ENCODE results near the gene AMTN. TPM values are rescaled to one million over a fixed set of nuclear protein-coding genes. Genes with fewer than 3 reads are reported as not detected.

AMTN gene
- total RNA-seq, 1 donor, result not detected

DNA sequence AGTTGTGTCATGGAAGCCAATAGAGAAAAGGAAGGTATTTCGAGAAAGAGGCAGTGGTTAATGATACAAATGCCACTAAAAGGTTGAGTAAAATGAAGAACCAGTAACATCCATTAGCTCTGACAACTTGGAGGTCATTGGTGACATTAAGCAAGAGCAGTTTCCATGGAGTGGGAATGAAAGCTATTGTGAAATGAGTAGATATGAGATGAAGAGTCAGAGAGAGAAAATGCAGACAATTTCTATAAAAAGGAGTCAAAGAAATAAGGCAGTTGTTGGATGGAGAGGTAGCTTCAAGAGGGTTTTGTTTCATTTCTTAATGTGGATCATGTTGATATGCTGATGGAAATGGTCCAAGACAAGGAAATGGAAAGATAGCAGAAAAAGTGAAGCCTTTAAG is 9.6 kb upstream of the AMTN start:
- Histone ChIP-seq H3K4me3 (ENCODE audit: insufficient read depth, low read length) (no peak overlapping the region), H3K79me2 (ENCODE audit: insufficient read depth, low read length) (no peaks in the 10 kb centered on the region), H3K27ac (ENCODE audit: low read depth, low read length) (no peak overlapping the region), H3K27me3 (ENCODE audit: insufficient read depth, low read length) (peaks cover 5% of the 10 kb centered on the region), H3K9me3 (ENCODE audit: low read depth, low read length) (no peaks in the 10 kb centered on the region), H3K4me2 (ENCODE audit: insufficient read depth, low read length) (no peak overlapping the region), H4K20me1 (ENCODE audit: insufficient read depth, low read length) (no peaks in the 10 kb centered on the region), H2AFZ (ENCODE audit: low read length) (no peak overlapping the region), H3K4me1 (ENCODE audit: insufficient read depth, low read length) (no peaks in the 10 kb centered on the region), H3K36me3 (ENCODE audit: insufficient read depth, low read length) (no peaks in the 10 kb centered on the region)
- no peak for DNase-seq (ENCODE audit: insufficient read length, low spot score, missing footprints)
- TF ChIP-seq, protein P1, sequence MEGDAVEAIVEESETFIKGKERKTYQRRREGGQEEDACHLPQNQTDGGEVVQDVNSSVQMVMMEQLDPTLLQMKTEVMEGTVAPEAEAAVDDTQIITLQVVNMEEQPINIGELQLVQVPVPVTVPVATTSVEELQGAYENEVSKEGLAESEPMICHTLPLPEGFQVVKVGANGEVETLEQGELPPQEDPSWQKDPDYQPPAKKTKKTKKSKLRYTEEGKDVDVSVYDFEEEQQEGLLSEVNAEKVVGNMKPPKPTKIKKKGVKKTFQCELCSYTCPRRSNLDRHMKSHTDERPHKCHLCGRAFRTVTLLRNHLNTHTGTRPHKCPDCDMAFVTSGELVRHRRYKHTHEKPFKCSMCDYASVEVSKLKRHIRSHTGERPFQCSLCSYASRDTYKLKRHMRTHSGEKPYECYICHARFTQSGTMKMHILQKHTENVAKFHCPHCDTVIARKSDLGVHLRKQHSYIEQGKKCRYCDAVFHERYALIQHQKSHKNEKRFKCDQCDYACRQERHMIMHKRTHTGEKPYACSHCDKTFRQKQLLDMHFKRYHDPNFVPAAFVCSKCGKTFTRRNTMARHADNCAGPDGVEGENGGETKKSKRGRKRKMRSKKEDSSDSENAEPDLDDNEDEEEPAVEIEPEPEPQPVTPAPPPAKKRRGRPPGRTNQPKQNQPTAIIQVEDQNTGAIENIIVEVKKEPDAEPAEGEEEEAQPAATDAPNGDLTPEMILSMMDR (IDR thresholded peaks at IDR 0.05; ENCODE audit: extremely low read depth, low read depth, low read length), result no peak

DNA sequence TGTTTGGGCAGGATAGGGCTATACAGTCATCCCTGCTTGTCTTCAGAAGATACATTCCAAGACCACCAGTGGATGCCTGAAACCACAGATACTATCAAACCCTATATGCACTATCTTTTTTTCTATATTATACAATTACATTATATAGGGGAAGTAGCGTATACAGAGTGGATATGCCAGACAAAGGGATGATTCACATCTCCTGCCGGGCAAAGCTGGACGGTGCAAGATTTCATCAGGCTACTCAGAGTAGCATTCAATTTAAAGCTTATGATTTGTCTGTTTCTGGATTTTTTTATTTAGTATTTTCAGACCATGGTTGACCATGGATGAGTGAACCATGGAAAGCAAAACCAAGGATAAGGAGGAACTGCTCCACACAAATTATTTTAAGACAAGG is 7.0 kb upstream of the AMTN start:
- Histone ChIP-seq H3K79me2 (ENCODE audit: insufficient read depth, low read length) (no peaks in the 10 kb centered on the region), H3K27me3 (ENCODE audit: insufficient read depth, low read length) (peaks cover 5% of the 10 kb centered on the region), H3K9me3 (ENCODE audit: low read depth, low read length) (no peaks in the 10 kb centered on the region), H3K27ac (ENCODE audit: low read depth, low read length) (no peak overlapping the region), H3K4me3 (ENCODE audit: insufficient read depth, low read length) (no peak overlapping the region), H2AFZ (ENCODE audit: low read length) (no peak overlapping the region), H3K36me3 (ENCODE audit: insufficient read depth, low read length) (no peaks in the 10 kb centered on the region), H3K4me1 (ENCODE audit: insufficient read depth, low read length) (no peaks in the 10 kb centered on the region), H4K20me1 (ENCODE audit: insufficient read depth, low read length) (no peaks in the 10 kb centered on the region), H3K4me2 (ENCODE audit: insufficient read depth, low read length) (no peak overlapping the region)
- TF ChIP-seq, protein P1 (IDR thresholded peaks at IDR 0.05; ENCODE audit: extremely low read depth, low read depth, low read length), result no peak
- no peak for DNase-seq (ENCODE audit: insufficient read length, low spot score, missing footprints)

DNA sequence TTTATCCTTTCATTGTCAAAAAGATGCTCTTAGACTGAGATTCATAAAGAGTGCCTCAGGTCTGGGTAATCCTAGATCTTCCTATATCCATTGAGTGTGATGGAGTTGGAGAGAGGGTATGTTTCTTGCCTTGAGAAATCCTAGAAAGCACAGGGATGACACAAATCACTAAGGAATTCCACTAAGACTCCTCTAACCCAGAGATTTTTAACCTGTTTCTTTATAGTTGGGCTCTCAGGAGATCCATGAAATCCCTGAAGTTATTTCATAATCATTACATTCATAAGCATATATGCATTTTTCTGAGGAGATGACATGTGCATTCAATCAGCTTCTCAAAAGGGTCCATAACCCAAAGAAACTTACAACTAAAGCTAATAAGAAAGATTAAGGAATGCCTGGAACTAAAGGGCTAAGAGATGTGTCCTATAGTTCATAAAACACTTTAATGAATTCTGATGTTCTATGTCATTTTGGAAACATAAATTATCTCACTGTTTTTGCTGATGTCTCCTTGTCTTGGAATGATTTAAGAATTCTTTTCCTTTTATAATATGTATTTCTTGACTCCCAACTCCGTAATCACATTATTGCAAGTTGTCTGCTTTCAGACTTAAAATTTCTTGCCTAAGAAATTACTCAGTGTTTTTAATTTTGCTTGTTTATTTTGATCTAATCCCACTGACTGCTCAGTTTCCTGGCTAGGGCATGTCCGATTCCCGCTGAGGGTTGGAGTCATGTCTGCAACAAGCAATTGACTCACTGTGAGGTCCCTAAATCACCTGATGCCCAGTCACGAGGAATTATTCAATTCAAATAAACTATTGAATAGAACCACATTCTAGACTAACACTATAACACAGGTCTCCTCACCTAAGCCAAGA is 2.8 kb upstream of the AMTN start:
- no peak overlapping the region for H3K4me2 ChIP-seq (ENCODE audit: insufficient read depth, low read length)
- H3K4me3 ChIP-seq (ENCODE audit: insufficient read depth, low read length), result no peak overlapping the region
- no peak overlapping the region for H3K27ac ChIP-seq (ENCODE audit: low read depth, low read length)
- H3K79me2 ChIP-seq (ENCODE audit: insufficient read depth, low read length), result no peaks in the 10 kb centered on the region
- H4K20me1 ChIP-seq (ENCODE audit: insufficient read depth, low read length), result no peaks in the 10 kb centered on the region
- no peaks in the 10 kb centered on the region for H3K9me3 ChIP-seq (ENCODE audit: low read depth, low read length)
- H3K36me3 ChIP-seq (ENCODE audit: insufficient read depth, low read length), result no peaks in the 10 kb centered on the region
- H2AFZ ChIP-seq (ENCODE audit: low read length), result no peak overlapping the region
- no peaks in the 10 kb centered on the region for H3K27me3 ChIP-seq (ENCODE audit: insufficient read depth, low read length)
- TF ChIP-seq, protein P1 (IDR thresholded peaks at IDR 0.05; ENCODE audit: extremely low read depth, low read depth, low read length), result no peak
- no peak for DNase-seq (ENCODE audit: insufficient read length, low spot score, missing footprints)
- no peaks in the 10 kb centered on the region for H3K4me1 ChIP-seq (ENCODE audit: insufficient read depth, low read length)

DNA sequence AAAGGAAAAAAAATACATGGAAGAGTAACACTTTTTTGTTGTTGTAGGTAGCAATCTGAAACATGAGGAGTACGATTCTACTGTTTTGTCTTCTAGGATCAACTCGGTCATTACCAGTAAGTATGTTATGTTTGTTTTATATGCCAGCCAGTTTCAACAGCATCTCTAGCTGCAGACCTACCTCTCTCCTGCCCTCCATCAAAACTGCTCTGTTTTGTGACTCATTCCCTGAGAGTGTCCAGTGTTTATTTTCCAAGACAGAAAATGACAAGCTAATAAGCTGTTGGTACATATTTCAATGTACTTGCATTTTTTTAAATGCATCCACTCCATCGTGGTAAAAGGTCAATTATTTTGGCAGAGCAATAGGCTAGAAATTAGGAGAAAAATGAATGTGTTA is 347 bp downstream of the AMTN start:
- H2AFZ ChIP-seq (ENCODE audit: low read length), result no peak overlapping the region
- no peaks in the 10 kb centered on the region for H3K79me2 ChIP-seq (ENCODE audit: insufficient read depth, low read length)
- no peak overlapping the region for H3K4me3 ChIP-seq (ENCODE audit: insufficient read depth, low read length)
- no peaks in the 10 kb centered on the region for H3K9me3 ChIP-seq (ENCODE audit: low read depth, low read length)
- TF ChIP-seq, protein P1 (IDR thresholded peaks at IDR 0.05; ENCODE audit: extremely low read depth, low read depth, low read length), result no peak
- H3K4me1 ChIP-seq (ENCODE audit: insufficient read depth, low read length), result no peaks in the 10 kb centered on the region
- H3K36me3 ChIP-seq (ENCODE audit: insufficient read depth, low read length), result no peaks in the 10 kb centered on the region
- no peak for DNase-seq (ENCODE audit: insufficient read length, low spot score, missing footprints)
- no peaks in the 10 kb centered on the region for H4K20me1 ChIP-seq (ENCODE audit: insufficient read depth, low read length)
- no peak overlapping the region for H3K27ac ChIP-seq (ENCODE audit: low read depth, low read length)
- no peak overlapping the region for H3K4me2 ChIP-seq (ENCODE audit: insufficient read depth, low read length)
- H3K27me3 ChIP-seq (ENCODE audit: insufficient read depth, low read length), result no peaks in the 10 kb centered on the region
